ENCODE data around the gene ARMC6. TPM values are rescaled to one million over a fixed set of nuclear protein-coding genes. Genes with fewer than 3 reads are reported as not detected.
A peak's percentile ranks its signal among the peaks of the same experiment; 100 is the strongest.
"Not testable (repeated sequence)": the region's sequence is repeated elsewhere in the genome, so short reads cannot be mapped to it uniquely, and the experiment has no call there.

The ARMC6 gene
- polyA plus RNA-seq, 3 donors, result 34.7 to 41.6 (median 40.8) TPM

GRCh38 chr19:19009951-19010350 lies 23.5 kb upstream of the ARMC6 start:
- DNase-seq, result no peak

DNA sequence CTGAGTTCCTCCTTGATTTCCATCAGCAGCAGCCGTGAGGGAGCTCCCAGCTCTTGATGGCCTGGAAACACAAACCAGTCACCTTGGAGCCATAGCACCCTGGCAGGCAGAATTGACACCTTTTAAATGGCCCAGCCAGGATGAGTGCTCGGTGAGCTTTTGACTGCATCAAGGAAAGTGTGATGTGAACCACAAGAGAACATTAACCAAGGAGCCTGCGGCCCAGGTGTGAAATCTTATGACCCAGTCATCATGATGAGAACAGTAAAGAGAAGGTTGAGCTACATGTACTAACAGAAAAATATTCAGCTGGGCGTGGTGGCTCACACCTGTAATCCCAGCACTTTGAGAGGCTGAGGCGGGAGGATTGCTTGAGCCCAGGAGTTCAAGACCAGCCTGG lies 22.9 kb upstream of the ARMC6 start:
- DNase-seq, result no peak

GRCh38 chr19:19021115-19021514 lies 12.3 kb upstream of the ARMC6 start:
- DNase-seq, result no peak

DNA sequence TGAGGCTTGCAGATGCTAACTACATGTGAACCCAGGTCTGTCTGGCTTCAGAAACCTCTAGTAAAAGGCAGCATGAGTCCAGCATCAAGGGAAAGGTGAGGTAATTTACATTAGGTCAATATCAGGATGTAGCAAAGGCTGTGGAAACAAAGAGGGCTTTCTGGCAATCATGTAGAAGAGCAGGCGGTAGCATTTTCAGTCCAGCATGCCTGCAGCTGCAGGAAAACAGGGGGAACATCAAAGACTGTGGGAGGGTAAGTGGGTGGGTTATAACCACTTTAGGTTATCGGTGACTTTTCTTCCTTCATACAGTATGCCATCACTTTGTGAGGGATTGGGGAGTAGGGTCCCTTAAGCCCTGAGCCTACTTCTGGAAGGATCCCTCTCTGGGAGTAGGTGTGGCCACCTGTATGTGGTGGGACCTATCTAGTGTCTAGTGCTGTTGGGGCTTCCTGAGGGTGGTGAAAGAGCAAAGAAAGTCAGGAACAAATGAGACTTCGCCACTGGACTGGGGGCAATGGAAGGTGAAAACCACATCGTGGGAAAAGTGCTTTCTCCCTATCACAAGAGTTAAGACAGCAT lies 10.9 kb upstream of the ARMC6 start:
- no peak for DNase-seq

- DNase-seq, result not testable (repeated sequence)
Measured at GRCh38 chr19:19023376-19023775, 10.0 kb upstream of the ARMC6 start.

DNA sequence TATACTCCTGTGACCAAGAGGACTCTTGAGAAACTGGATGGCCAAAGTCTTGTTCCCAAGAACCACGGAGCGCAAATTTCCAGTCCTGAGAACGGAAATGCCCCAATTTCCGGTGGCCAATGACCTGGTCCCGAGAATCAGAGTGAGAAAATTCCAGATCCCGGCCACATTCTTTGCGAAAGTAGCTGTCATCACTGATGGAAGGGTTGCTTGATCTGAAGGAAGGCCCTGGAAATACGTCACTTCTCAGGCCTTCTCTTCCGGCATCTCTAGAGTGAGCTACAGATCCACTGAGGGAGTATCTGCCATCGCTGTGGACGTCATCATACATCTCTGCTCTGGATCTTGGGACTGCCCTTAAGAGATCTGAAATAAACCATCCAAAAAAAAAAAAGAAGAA lies 7.5 kb upstream of the ARMC6 start:
- no peak for DNase-seq

DNA sequence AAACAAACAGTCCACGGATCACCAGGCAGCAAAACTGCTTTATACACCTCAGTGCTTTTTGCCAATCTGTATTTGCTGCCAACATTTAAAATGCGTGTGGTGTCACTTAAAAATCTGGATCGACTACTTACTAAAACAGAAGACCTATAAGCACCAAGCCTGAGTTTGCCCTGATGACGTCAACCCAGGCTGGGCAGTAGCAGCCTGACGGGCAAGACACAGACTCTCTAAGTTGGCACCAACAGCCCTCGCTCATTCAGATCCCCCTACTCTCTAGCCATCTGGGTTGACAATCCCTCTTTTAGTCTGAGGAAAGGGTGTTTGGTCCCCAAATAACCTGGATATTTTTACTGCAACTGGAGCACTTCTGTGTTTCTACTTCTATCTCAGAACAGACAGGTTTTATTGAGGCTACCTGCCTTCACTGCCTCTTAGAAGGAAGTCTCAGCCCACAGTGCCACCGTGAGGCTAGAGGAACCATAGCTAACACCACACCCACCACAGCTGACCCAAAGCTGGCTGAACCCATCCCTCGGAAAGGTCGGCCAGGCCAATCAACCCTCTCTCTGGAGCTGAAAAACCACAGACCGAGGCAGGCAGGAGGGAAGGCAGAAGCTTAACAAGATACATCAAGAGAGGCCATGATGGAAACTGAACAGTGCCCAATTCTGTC lies 7.0 kb upstream of the ARMC6 start:
- no peak for DNase-seq

GRCh38 chr19:19027228-19027627 lies 6.2 kb upstream of the ARMC6 start:
- no peak for DNase-seq

DNA sequence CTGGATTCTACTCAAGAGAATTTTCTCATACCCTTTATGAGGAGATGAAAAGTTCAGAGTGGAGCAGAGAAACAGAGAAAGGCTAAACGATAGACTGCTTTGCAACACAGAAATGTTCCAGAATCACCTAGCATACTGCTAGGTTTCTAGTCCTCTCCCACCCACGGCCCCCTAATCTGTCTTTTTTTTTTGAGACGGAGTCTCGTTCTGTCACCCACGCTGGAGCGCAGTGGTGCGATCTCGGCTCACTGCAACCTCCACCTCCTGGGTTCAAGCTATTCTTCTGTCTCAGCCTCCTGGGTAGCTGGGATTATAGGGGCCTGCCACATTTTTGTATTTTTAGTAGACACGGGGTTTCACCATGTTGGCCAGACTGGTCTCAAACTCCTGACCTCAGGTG lies 4.9 kb upstream of the ARMC6 start:
- DNase-seq, result no peak

DNA sequence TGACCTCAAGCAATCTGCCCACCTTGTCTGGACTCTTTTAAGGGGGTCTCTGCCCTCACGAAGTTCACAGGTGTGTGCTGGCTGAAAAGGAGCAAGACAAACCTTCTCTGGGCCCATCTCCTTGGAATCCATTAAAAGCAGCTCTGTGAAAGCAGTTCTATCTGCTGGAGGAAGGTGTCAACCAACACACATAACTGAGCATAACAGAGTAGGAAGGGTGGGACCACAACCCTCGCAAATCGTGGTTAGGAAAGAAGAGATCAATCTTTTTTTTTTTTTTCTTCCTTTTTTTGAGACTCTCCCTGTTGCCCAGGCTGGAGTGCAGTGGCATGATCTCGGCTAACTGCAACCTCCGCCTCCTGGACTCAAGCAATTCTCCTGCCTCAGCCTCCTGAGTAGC lies 1.5 kb upstream of the ARMC6 start:
- DNase-seq, result no peak

GRCh38 chr19:19032420-19033175 lies 805 bp upstream of the ARMC6 start:
- peak; percentile 93 for DNase-seq

DNA sequence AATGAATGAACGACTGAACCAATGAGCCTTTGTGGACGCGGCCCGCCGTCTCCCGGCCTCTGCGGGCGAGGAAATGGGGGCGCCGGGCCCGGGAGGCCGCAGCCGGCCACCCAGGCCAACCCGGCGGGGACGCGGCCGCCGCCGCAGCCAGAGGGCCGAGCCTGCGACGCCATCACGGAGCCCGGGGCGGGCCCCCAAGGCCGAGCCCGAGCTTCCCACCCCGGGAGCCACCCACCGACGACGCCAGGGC lies 302 bp upstream of the ARMC6 start:
- DNase-seq, result no peak

DNA sequence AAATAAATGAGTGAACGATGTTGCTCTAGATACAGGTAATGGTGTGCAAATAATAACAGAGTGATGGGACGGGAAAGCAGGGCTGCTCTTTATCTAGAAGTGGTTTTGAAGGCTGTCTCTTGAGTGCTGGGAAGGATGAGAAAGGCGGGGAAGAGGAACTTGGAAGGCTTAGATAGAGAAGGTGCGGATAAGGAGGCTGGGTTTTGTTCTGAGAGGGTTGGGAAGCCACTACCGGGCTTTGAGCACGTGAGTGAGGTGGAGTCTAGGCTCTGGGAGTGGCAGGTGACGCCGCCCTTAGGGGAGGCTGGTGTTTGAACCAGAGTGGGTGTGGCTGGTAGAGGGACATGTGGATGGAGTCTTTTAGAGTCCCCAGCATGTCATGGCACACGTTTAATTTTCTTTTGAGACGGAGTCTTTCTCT lies 811 bp downstream of the ARMC6 start:
- DNase-seq, result peak; percentile 14

- no peak for DNase-seq
Measured at GRCh38 chr19:19039901-19040300, 6.5 kb downstream of the ARMC6 start.

- DNase-seq, result no peak
Measured at GRCh38 chr19:19040417-19040816, 7.0 kb downstream of the ARMC6 start.

GRCh38 chr19:19042732-19043280 lies 9.4 kb downstream of the ARMC6 start:
- no peak for DNase-seq

DNA sequence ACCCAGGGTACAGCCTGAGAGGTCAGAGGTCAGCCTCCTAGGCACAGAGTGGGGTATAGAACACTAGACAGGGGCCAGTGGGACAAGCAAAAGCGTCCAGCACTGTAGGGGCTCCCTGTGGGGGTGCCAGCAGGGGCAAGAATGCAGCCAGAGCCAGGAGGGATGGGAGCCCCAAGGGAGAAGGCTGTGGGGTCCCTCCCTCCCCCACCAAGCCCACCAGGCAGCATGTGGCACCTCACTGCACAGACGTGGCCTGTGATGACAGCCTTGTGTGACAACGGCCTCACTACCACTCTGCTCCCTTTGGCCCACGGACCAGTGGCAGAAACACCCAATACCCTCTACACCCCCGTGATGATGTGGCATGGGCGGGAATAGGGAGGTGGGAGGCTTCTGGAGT lies 10.1 kb downstream of the ARMC6 start:
- DNase-seq, result no peak

- DNase-seq, result no peak
Measured at GRCh38 chr19:19043881-19044280, 10.5 kb downstream of the ARMC6 start.

GRCh38 chr19:19049406-19049805 lies 16.0 kb downstream of the ARMC6 start:
- DNase-seq, result no peak

GRCh38 chr19:19050104-19050503 lies 16.7 kb downstream of the ARMC6 start:
- no peak for DNase-seq

DNA sequence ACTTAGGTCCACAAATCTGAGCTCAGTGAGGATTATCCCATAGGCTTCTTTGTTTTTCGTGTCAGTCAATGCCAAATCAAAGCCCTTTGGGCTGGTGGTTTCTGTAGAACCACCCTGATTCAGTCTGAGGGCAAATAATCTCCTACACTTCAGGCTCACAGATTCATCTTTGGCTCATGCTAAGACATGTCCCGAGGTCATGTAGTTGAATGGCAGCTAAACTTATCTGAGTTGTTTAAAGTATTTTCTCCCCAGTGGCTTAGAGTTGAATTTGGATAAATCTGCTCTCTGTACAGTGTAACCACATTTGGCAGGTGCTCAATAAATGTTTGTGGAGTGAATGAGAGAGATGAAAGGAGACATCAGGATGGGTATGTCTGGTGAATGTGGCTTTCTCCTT lies 17.3 kb downstream of the ARMC6 start:
- DNase-seq, result no peak

DNA sequence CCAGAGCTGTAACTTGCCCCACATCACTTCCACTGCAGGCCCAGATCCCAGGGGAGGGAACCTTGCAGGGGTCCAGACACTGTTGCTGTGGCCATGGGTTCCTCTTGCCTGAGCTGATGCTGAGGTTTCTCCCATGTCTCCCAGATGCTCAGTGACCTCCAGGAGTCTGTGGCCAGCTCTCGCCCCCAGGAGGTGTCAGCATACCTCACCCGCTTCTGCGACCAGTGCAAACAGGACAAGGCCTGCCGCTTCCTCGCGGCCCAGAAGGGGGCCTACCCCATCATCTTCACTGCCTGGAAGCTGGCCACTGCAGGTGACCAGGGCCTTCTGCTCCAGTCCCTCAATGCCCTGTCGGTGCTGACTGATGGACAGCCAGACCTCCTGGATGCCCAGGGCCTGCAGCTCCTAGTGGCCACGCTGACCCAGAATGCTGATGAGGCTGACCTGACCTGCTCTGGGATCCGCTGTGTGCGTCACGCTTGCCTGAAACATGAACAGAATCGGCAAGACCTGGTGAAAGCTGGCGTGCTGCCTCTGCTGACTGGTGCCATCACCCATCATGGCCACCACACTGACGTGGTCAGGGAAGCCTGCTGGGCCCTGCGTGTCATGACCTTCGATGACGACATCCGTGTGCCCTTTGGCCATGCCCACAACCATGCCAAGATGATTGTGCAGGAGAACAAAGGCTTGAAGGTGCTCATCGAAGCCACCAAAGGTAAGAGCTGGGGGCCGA lies 18.2 kb downstream of the ARMC6 start:
- no peak for DNase-seq

GRCh38 chr19:19052921-19053320 lies 19.5 kb downstream of the ARMC6 start:
- no peak for DNase-seq
